Glomerular visceral epithelial cell (primary cell): ENCODE data around the gene ABHD17B.
A peak's percentile ranks its signal among the peaks of the same experiment; 100 is the strongest.

Experiments
- DNase-seq: peaks from one replicate; pipeline ENCODE4 v3.0.0-alpha.2; 2016; ENCODE audit errors: extremely low spot score

Gene ABHD17B

DNA sequence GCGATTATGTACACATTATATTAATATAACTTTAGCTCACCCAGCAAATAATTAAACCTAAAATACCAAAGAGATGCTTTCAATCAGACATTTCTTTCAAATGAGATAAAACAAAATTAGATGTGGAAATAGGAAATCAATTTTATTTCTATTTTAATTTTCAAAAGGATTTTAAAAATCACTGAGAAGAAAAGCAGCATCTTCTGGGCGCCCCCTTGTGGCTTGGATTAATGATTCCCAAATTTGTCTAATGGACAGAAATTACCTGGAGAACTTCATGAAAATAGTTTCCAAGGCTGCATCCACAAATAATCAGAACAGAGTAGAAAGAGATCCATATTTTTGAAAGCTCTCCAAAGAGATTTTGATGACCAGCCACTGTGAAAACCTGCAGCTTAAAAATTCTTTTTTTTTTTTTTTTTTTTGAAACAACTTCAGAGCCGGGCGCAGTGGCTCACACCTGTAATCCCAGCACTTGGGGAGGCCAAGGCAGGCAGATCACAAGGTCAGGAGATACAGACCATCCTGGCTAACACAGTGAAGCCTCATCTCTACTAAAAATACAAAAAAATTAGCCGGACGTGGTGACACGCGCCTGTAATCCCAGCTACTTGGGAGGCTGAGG, 91.8 kb downstream of the ABHD17B start:
- peak; percentile 48 for DNase-seq

DNA sequence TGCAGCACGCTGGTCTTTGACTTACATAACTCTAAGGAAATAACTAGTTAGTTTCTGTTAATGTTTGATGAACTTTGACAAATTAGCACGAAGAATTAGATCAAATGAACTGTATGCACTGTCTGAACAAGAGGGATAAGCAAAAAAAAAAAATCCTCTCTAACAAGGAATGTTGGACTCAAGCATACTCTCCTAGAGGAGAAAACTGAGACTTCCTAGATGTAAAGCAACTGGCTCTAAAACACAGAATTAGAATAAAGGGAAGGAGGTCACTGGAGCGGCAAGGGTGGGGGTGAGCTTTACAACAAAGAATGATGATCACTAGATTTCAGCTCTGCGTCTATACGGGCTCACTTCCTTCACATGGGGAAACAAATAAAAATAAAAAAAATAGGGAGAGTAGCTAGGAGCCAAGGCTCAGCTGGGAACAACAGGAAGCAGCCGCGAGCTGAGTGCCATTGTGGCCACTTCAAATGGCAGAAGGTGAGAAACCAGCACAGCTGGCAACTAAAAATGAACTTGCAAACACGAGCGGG, 94.0 kb downstream of the ABHD17B start:
- no peak for DNase-seq
